Measurements from ENCODE around the gene TRAPPC10.

Gene TRAPPC10

DNA sequence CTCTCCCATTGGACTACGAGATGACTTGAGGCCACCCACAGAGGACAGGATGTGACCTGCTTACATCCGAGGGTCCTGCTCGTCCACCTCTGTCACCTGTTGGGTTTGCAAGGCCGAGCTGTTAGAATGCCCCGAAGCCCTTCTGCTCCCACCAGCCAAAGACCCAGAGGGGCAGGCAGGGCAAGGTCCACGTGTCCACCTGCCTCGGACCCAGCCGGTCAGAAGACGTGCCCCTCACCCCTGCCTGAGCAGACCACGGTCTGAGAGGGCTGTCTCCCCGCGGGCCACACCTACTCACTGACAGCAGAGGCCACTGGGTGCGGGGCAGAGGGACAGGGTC lies 30.3 kb upstream of the TRAPPC10 start:
- no peak for DNase-seq (ENCODE audit: low read depth)

DNA sequence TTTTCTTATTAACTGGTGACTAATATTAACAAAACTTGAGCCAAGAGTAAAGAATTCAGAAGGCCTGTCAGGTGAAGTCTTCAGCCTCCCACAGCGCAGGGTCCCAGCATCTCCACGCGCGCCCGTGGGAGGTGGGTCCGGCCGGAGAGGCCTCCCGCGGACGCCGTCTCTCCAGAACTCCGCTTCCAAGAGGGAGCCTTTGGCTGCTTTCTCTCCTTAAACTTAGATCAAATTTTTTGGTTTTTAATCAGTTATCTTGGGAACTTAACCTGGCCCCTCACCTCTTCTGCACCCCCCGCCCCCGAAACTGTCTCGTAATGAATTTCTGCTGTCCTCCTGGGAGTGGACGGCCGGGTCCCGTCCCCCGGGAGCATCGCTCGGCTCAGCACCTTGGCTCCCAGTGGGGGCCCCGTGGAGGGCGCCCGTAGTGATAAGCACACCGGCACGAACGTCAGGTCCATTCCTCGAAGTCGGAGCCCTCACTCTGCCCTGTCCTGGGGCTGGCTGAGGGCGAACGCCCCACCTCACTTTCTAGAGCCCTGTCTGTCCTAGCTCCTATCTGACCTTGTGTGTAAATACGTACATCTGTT lies 29.5 kb upstream of the TRAPPC10 start:
- DNase-seq (ENCODE audit: low read depth), result no peak

DNA sequence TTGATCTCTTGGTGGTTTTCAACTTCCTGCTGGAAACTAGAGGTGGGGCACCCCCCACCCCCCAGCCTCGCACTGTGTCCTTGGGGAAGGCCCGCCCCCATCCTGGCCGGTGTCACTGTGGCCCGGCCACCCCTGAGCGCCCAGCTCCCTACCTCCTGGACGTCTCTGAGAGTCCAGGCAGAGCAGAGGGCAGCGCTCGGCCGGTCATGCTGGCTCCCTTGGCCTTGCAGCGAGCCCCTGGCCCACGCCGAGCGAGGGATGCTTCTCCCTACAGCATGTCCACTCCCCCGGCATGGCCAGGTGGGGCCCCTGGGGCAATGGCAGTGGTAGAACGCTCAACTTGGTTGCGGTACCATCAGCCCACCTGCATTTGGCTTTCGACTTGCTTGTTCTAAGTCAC lies 28.7 kb upstream of the TRAPPC10 start:
- DNase-seq (ENCODE audit: low read depth), result no peak

DNA sequence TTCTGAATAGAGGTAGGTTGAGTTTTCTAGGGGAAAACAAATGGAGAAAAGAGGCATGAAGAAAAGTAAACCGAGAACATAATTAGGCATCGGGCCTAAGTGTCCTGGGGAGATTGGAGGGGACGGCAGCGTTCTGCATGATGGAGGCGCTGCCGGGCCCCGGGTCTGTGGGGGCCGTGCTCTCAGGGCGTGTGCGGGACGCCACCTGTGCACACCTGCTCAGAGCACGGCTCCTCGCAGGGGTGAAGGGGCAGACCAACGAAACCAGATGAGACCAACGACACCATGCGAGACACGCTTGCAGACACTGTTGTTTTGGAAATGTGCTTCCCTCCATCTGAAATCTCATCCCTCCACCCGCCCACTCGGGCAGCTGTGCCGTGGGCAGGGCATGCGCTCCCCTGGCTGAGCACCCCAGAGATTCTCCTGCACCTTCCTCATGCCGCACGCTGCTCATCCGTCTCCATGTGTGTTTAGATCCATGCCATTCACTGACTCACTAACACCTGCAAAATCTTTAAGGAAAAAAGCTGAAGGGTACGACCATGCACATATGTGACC lies 28.2 kb upstream of the TRAPPC10 start:
- no peak for DNase-seq (ENCODE audit: low read depth)

DNA sequence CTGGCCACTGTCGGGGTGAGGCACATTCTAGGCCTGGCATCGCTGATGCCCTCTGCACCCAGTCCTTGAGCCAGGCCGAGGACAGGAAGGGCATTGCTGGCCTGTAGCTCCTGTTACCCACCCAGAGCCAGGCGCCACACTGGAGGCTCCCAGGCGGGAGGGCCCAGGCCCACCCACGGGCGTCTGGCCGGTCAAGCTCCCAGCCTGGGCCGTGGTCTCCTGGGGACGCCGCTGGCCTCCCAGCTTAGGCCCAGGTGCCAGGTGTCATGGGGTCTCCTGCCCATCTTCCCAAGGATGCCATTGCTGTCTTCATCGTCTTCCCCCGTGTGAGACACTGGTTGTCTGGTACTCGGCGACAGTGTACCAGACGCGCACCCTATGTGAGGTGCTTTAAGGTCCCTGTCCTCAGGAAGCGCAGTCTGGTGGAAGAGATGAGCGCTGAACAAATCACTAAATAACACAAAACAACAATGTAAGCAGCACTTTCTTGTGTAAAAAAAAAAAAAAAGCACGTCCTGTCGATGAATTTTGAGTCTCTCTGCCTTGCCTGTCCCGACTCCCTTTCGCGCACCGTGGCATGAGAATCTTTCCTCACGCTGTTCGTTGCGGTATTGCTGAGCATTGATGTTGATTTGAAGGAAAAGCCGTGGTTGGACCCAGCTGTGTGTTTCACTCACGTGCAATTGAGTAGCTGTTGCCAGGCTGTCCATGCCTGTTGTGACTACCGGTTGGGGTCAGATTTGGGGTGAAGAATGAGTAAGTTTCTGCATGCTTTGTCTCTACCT lies 27.0 kb upstream of the TRAPPC10 start:
- no peak for DNase-seq (ENCODE audit: low read depth)

DNA sequence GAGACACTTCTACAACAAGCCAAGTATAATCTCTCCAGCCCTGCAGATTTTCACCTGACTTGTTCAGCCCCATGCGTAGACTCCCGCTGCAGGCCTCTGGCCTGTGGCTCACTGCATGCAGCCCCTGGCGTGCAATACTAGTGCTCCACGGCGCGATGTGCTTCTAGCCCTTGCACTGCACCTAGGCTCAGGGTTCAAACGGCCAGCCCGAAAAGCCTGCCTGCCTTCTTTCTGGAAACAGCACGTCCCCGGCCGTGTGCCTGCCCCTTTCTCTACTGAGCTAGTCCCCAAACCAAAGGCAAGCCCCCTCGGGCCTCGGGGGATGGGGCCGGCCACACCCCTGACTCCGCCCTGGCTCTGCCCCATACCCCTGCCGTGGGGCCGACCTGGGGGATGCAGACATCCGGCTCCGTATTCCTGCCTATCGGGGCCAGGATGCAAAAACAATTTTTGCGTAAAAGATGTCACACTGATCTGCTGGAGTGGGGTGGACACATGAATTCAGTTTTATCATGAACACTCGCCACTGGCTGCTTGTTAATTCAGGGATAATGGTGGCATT lies 26.3 kb upstream of the TRAPPC10 start:
- DNase-seq (ENCODE audit: low read depth), result no peak

DNA sequence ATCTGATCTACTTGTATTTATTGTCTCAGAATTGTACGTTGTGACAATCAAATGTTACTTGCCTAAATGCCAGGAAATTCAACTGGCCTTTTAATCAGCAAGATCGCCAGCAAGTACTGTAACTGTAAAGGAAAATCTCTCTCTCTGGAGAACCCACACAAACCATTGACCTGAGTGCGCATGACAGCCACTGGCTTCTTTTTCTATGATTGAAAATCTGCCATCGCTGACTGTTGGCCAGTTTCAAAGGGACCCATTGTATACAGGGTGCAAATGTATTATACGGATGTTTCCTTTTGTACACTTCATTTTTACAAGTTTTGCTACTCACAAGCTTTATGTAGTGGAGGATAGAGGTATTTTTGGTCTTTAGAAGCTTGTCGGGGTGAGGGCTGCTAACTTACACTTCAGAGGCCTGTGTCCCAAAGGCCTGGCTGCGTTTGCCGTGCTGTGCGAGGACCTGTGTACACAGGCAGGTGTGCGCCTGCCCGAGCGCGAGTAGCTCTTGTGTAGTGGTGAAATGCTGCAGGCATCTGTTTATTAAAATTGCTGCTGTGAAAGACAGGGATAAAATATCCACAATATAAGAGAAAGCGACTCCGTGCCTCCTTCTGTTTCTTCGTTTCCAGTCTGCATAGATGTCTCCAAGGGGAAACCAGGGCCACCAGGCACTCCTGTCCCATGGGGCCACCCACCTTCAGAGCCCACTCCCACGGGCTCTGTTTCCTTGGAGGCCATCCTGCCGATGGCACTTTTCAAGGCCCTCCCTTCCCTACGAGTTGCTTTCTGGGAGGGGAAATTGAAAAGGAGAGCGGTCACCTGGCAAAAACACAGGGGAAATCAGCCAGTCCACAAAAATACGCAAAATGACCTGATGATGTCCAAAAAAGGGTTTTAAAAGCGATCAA lies 25.3 kb upstream of the TRAPPC10 start:
- no peak for DNase-seq (ENCODE audit: low read depth)

DNA sequence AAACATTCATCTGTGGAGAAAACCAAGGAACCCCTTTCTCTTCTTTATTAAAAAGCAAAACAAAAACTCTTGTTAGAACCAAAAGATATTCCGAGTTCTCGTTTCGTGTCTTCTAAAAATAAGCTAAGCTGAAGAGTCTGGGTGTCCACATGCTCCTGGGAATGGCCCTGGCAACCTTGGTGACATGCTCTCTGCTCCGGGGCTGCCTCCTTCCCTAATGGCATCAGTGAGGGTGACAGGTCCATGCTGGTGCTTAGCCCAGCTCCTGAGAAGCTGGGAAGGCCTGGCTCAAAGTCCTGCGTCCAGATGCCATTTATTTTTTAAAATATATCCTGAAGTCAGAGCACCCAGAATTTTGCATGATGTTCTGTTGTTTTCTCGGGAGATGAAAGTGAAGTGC lies 24.6 kb upstream of the TRAPPC10 start:
- DNase-seq (ENCODE audit: low read depth), result no peak

DNA sequence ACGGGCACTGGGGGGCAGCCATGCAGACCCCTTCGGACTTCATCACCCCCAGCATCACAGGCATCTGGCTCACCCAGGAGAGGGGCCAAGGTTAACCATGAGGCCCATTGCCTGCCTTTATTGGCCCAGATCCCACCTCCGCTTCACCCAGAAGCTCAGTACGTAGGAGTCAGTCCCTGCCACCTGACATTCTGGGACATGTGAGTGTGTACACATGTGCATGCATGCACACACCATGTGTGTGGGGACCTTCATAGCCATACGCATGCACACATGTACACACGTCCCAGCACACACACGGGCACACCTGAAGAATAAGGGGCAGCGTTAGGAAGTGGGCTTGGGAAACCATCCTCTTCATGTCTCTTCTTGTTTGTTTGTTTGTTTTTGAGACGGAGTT lies 24.1 kb upstream of the TRAPPC10 start:
- no peak for DNase-seq (ENCODE audit: low read depth)

DNA sequence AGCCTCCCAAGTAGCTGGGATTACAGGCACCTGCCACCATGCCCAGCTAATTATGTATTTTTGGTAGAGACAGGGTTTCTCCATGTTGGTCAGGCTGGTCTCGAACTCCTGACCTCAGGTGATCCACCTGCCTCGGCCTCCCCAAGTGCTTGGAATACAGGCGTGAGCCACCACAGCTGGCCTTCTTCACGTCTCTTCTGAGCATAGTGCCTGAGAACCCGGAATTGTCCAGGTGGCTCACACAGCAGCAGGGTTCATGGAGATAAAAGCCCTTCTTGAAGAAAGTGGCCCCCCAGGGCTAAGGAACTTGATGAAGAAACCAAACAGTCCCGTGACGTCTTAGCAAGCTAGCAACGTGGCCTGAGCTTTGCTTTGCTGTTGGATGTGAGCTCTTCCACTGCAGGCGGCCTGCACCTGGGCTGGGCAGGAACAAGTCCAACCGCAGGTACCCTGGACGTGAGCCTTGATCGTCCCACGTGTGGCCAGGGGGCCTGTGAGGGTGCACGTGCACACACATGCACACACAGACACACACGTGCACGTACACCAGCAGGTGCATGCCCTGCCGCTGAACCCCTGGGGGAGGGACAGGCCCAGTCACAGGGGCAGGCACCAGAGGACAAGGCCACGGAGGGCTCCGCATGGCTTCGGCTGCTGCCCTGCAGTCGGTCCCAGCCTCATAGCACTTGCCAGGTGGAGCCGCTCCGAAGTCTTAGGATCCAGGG lies 23.4 kb upstream of the TRAPPC10 start:
- DNase-seq (ENCODE audit: low read depth), result no peak

DNA sequence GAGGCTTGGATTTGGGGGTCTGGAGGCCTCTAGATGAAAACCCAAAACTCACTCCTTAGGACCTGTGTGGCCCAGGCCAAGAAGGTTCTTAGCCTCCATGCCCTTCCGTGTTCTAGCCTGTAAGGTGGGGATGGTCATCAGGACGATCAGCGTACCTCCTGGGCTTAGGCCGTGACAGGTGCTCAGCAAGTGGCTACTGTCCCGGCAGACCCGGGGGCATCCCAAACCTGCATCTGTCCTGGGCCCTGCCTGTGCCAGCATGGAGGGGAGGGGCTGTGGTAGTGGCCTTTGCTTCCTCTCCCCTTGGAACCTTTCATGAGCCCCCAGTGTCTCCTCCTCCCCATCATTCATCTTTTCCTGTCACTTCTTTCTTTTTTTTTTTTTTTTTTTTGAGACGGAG lies 22.7 kb upstream of the TRAPPC10 start:
- no peak for DNase-seq (ENCODE audit: low read depth)

DNA sequence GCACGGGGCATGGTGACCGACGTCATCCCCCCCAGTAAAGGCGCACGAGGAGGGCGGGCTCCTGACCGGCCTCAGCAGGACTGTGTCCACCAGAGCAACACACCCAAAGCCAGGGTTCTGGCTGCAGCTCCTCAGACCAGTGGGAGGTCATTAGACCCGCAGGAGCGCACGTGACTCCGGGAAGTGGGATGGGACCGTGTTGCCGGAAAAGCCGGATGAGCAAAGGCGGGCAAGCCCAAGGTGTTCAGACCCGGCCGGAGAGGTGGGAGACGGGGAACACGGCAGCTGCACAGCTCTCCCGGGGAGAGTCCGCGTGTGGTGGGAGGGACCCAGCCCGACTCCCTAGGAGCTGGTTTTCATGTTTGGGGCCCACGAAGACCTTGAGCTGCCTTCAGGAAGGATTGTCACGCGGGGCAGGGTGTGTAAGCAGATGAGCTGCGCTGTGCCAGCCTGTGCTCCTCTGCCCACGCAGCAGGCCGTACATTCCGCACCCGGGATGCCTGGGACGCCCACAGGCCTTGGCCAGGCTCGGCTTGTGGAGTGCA lies 20.6 kb upstream of the TRAPPC10 start:
- DNase-seq (ENCODE audit: low read depth), result no peak

DNA sequence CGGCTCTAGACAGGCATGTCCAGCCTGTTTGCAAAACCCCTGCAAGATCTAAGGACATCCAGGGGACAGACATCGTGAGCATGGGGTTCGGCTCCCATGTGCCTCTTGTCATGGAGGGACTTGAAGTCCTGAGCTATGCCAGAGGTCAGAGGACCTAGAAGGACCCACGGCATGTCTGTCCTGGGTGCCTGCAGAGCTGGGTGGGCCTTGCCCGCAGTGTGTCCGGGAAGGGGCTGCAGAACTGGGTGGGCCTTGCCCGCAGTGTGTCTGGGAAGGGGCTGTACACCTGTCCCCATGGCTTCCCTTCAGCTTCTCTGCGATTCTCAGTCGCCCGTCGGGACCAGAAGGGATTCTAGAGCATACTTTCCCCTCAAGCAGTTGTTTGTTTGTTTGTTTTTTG lies 20.0 kb upstream of the TRAPPC10 start:
- DNase-seq (ENCODE audit: low read depth), result no peak

DNA sequence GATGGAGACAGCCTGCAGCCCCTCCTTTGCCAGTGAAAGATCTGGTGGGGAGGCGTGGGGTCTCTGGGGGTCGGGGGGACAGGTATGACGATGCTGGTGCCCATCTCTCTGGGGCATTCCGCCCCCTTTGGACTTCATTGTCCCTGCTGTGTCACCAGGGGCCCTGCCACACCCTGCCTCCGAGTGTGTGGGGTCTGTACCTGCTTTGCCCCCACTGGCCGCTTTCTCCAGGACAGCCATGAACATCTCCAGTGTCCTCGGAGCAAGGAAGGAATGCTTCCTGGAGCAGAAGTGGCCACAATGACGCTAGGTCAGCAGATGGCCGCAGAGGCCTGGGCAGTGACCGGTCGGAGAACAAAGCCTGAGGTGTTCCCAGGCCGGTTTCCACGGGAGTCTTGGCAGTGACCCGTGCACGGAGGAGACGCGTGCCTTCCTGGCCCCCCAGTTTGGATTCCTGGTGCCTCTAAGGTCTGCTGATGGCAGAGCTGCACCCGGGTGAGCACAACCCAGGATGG lies 18.6 kb upstream of the TRAPPC10 start:
- DNase-seq (ENCODE audit: low read depth), result no peak

DNA sequence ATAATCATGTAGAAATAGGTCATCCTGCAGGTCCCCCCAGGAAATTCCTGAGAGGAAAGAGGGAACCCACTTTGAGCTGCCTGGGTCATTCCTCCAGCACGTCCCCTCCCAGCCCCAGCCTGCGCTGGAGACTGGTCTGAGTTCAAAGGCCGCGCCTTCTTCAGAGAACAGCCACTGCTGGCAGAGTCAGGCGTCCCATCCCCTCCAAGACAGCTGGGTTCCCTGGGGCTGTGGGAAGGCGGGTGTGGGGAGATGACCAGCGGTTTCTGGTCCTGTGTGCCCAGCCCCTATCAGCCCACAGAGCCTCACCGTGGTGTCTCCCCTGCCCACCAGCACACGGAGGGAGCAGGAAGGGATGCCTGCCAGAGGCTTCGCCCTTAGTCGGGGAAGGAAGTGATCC lies 18.0 kb upstream of the TRAPPC10 start:
- DNase-seq (ENCODE audit: low read depth), result no peak

DNA sequence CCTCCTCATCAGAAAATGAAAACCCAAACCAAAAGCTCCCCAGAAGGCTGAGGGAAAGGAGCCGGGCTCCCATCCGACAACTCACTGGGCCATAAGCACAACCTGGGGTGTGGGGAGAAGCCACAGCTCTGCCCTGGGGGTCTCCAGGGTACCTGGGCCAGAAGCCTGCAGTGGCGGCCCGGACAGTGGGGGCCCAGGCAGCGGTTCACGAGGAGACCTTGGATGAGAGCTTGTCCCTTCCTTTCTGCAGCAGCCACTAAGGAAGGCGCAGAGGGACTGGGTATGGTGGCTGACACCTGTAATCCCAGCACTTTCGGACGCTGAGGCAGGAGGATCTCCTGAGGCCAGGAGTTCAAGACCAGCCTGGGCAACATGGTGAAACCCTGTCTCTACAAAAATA lies 17.5 kb upstream of the TRAPPC10 start:
- no peak for DNase-seq (ENCODE audit: low read depth)

DNA sequence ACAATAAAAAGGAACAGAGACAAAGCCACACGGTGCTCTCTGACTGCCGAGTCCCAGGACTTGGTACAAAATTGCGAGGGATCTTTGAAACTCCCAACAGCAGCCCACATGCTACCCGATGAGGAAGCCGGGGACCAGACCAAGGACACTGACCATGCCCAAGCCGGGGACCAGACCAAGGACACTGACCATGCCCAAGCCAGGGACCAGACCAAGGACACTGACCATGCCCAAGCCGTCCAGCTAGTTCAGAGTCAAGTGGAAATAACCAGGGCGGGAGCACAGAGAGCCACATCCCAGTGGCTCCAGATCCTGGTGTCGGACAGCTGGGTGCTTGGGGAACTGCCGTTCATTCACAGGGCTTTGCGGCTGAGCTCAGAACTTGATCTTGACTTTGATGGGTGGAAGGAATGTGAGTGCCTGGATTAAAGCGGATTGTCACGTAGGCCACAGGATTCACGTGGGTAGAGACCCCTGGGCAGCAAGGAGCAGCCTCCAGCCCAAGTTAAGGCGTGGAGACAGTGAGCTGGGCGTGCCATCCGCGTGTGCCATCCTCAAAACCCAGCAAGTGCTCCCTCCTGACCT lies 16.5 kb upstream of the TRAPPC10 start:
- DNase-seq (ENCODE audit: low read depth), result no peak

DNA sequence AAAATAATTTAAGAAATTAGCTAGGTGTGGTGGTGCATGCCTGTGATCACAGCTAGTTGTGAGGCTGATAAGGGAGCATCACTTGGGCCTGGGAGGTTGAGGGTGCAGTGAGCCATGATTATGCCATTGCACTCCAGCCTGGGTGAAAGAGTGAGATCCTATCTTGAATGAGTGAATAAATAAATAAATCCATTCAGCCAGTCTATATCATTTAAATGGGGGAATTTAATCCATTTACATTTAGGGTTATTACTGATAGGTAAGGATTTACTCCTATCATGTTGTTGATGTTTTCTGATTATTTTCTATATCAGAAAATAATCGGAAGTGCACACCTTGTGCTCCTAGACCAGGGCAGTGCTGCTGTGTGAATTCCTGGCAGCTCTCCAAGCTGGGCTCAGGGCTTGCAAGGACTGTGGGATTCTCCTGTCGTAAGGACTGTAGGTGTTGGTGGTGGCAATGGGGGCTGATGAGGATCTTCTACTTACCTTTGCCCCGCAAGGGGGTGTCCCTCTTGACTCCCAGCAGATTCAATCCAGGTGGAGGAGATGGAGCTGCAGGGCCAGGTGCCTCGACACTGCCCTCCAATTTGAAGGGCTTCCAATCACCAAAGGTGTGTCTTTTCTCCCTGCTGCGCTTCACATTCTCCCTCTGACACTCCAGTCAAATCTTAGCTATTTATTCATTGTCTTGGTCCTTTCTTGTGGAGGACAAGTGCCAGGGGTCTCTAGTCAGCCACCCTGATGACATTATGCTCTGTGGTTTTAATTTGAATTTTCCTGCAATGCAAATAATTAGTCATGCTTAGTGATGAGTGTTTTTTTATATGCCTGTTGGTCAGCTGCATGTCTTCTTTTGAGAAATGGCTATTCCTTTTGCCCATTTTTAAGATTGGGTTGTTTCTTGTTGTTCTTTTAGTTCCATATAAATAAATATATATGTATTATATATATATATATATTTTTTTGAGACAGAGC lies 14.1 kb upstream of the TRAPPC10 start:
- DNase-seq (ENCODE audit: low read depth), result no peak

DNA sequence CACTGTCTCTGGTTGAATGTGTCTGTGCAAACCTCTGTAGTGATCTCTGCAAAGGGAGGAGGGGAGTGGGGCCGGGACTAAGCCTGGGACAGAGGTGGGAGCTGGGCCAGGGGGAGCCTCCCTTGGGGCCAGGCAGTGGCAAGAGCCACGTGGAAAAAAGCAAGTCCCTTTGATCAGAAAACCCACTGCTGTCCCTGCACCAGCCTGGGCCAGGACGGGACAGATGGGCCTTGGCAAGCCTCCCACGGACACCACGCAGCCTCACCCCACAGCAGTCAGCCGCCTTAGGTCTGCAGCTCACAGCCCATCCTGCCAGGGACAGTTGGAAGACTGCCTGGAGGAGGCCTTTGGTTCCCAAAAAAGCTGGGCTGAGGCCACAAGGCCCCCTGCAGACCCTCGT lies 11.7 kb upstream of the TRAPPC10 start:
- no peak for DNase-seq (ENCODE audit: low read depth)

DNA sequence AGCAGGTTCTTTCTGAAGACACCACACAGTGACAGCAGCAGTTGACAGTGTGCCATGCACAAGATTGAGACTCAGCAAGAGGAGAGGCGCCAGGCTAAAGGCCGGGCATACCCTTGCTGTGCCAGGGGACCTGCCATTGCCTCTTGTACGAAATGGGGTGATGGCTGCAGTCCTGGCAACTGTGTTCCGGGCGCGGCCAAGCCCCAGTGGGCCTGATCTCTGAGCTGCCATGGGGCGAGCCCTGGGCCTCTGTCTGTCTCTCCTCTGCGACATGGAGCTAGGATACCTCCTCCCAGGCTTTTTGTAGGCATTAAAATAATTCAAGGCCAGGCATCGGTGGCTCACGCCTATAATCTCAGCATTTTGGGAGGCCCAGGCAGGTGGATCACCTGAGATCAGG lies 9.6 kb upstream of the TRAPPC10 start:
- DNase-seq (ENCODE audit: low read depth), result no peak

All from activated T-cell treated with anti-CD3 and anti-CD28 coated beads for 48 hours (primary cell).